Lower leg skin (tissue), 3 donors: ENCODE results near the gene CADM1.

ENCODE experiments used
- CTCF ChIP-seq, 3 donors: fragments of 450-650 bp; IDR thresholded peaks; one replicate each; pipeline ENCODE4 v1.5.1; 2016; ENCODE audit warnings: antibody characterized with exemption in 3 of 3, mild to moderate bottlenecking in 3 of 3, moderate library complexity in 2 of 3
- POLR2A ChIP-seq, 2 donors: fragments of 450-650 bp; IDR thresholded peaks; one replicate each; pipeline ENCODE4 v1.6.1; 2016 to 2017; ENCODE audit warnings: antibody characterized with exemption in 2 of 2, mild to moderate bottlenecking in 1 of 2, moderate library complexity in 1 of 2

DNA sequence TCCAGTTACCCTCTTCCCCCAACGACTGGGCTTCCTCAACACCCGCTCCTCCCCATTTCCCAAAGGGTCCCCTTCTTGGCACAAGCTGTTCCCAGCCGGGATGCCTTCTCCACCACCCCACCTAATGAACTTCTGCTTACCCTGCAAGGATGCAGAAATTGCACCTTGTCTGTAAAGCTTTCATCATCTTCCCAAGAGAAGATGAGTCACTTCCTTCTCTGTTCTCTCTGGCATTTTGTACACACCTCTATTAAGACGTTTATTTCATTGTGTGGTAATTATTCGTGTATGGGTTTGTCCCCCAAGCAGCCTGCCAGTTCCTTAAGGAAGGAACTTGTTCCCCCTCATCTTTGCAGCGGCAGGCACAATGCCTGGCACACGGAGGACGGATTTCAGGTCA is 351.1 kb downstream of the CADM1 start:
- no peak for TF ChIP-seq POLR2A (IDR thresholded peaks at IDR 0.05)
- no peak for TF ChIP-seq CTCF (IDR thresholded peaks at IDR 0.05)
